HepG2 (cell line): ENCODE measurements around the gene FAM20A. TPM values are rescaled to one million over a fixed set of nuclear protein-coding genes. Genes with fewer than 3 reads are reported as not detected.
A peak's percentile ranks its signal among the peaks of the same experiment; 100 is the strongest.

Experiments used
- ATAC-seq: fragments of 200-7000 bp; cut with Tn5 transposase; 3 replicates; pipeline ENCODE4 v1.9.1; 2020; ENCODE audit warnings: mild to moderate bottlenecking, moderate library complexity
- BruUV-seq: library from RNA; stranded (reverse); fragments of 400-500 nt; replicated peaks from 2 replicates; lab custom pipeline; 2021; lab: Mats Ljungman, UMichigan
- CTCF ChIA-PET: fragments of 300-600 bp; formaldehyde crosslinking; extraction: SDS; loops from one replicate; lab custom pipeline; 2021; ENCODE audit warnings: low total read pairs, inconsistent platforms, low intra/inter-chr PET ratio; lab: Yijun Ruan, JAX
- POLR2A ChIA-PET: fragments of 350-600 bp; sonication (Branson Sonifier 250); formaldehyde crosslinking; loops from one replicate; lab custom pipeline; 2020; ENCODE audit warnings: antibody characterized with exemption, inconsistent platforms; lab: Yijun Ruan, JAX
- DNase-seq: peaks from one replicate; pipeline ENCODE4 v3.0.0-alpha.2; 2015; ENCODE audit warnings: low spot score
- FAIRE-seq: peaks from 3 replicates; lab custom pipeline; 2011; peaks lifted over from hg19 to GRCh38; lab: Jason Lieb, UNC
- H2AFZ ChIP-seq: one replicate; pipeline ENCODE4 v1.6.1; 2011; ENCODE audit warnings: low read length, inconsistent platforms
- H3K27ac ChIP-seq: fragments of 300-600 bp; 3 replicates; pipeline ENCODE4 v1.8.0; 2011; ENCODE audit warnings: mixed run types, mild to moderate bottlenecking, mixed read lengths, low read length, inconsistent platforms; ENCODE audit not compliant: insufficient read depth; ENCODE audit errors: extremely low read length
- H3K27me3 ChIP-seq, 2 experiments: fragments of 200-600 bp in 1 of 2; 2 replicates in 1 of 2; 3 replicates in 1 of 2; pipeline versions ENCODE4 v1.6.0 to v1.8.0; 2011; ENCODE audit warnings: low read length in 2 of 2, mild to moderate bottlenecking in 2 of 2, moderate library complexity in 2 of 2, inconsistent platforms in 1 of 2; ENCODE audit not compliant: insufficient read depth in 2 of 2, control insufficient read depth in 1 of 2
- H3K36me3 ChIP-seq, 2 experiments: fragments of 200-600 bp in 1 of 2; replicated peaks in 1 of 2; 2 replicates in 1 of 2; 3 replicates in 1 of 2; pipeline versions ENCODE4 v1.5.1 to v1.8.0; 2011; ENCODE audit warnings: low read length in 2 of 2, inconsistent platforms in 1 of 2; ENCODE audit not compliant: insufficient read depth in 2 of 2, control insufficient read depth in 1 of 2
- H3K4me1 ChIP-seq: 2 replicates; pipeline ENCODE4 v1.5.1; 2012; ENCODE audit warnings: low read length, inconsistent platforms; ENCODE audit not compliant: insufficient read depth
- H3K4me2 ChIP-seq: 2 replicates; pipeline ENCODE4 v1.6.0; 2011; ENCODE audit warnings: low read depth, low read length, inconsistent platforms
- H3K4me3 ChIP-seq, 3 experiments: fragments of 200-600 bp in 1 of 3; sonication (generic), shearing (Covaris generic) in 1 of 3; replicated peaks in 1 of 3; 2 replicates each; pipeline ENCODE4 v1.5.1; 2011 to 2016; ENCODE audit warnings: low read length in 3 of 3, inconsistent platforms in 2 of 3, low read depth in 2 of 3, mild to moderate bottlenecking in 2 of 3, control low read depth in 1 of 3, mixed read lengths in 1 of 3; ENCODE audit not compliant: insufficient read depth in 1 of 3
- H3K79me2 ChIP-seq: one replicate; pipeline ENCODE4 v1.6.1; 2011; ENCODE audit warnings: low read length, inconsistent platforms; ENCODE audit not compliant: insufficient read depth
- H3K9ac ChIP-seq: 2 replicates; pipeline ENCODE4 v1.6.0; 2011; ENCODE audit warnings: mild to moderate bottlenecking, low read depth, low read length, inconsistent platforms; ENCODE audit not compliant: insufficient read depth
- H3K9me3 ChIP-seq: 2 replicates; pipeline ENCODE4 v1.5.1; 2012; ENCODE audit warnings: mild to moderate bottlenecking, low read length
- H4K20me1 ChIP-seq: 2 replicates; pipeline ENCODE4 v1.6.0; 2011; ENCODE audit warnings: inconsistent platforms, mild to moderate bottlenecking, low read length, moderate library complexity; ENCODE audit not compliant: insufficient read depth
- ASH2L ChIP-seq: fragments of 300-600, 200-600 bp; sonication (generic); IDR thresholded peaks from 2 replicates; pipeline ENCODE4 v1.7.0; 2017; ENCODE audit warnings: low read depth, mild to moderate bottlenecking, moderate library complexity, mixed read lengths, low read length; ENCODE audit not compliant: insufficient read length
- ATF6 ChIP-seq: sonication (generic); formaldehyde crosslinking; conservative IDR thresholded peaks from 2 replicates; pipeline ENCODE4 v1.4.0; 2020; ENCODE audit warnings: missing genetic modification reagents
- BCLAF1 ChIP-seq: fragments of 450-650 bp; IDR thresholded peaks from 2 replicates; pipeline ENCODE4 v1.6.1; 2017; ENCODE audit warnings: mild to moderate bottlenecking
- CBFB ChIP-seq: sonication (generic); formaldehyde crosslinking; IDR thresholded peaks from 2 replicates; pipeline ENCODE4 v1.4.0; 2020; ENCODE audit warnings: missing genetic modification reagents
- CCAR2 ChIP-seq: fragments of 200-400 bp; formaldehyde crosslinking; optimal IDR thresholded peaks from 2 replicates; pipeline ENCODE3; 2018; ENCODE audit warnings: low read depth, mild to moderate bottlenecking, low read length, moderate library complexity
- EED ChIP-seq: sonication (generic); formaldehyde crosslinking; IDR thresholded peaks from 2 replicates; pipeline ENCODE4 v1.5.0; 2020; ENCODE audit warnings: mild to moderate bottlenecking, missing genetic modification reagents
- ELF4 ChIP-seq: sonication (generic); formaldehyde crosslinking; IDR thresholded peaks from 2 replicates; pipeline ENCODE4 v1.5.0; 2020; ENCODE audit warnings: missing genetic modification reagents, mild to moderate bottlenecking, moderate library complexity, borderline replicate concordance
- GATAD2A ChIP-seq: IDR thresholded peaks from 2 replicates; pipeline ENCODE4 v1.6.1; 2016
- IRF2 ChIP-seq: IDR thresholded peaks from 2 replicates; pipeline ENCODE4 v1.6.1; 2018; ENCODE audit warnings: missing genetic modification reagents, missing compliant biosample characterization
- KLF12 ChIP-seq: sonication (generic); formaldehyde crosslinking; IDR thresholded peaks from 2 replicates; pipeline ENCODE4 v1.4.0; 2020; ENCODE audit warnings: missing genetic modification reagents, borderline replicate concordance
- RFXAP ChIP-seq: sonication (generic); formaldehyde crosslinking; IDR thresholded peaks from 2 replicates; pipeline ENCODE4 v1.4.0; 2020; ENCODE audit warnings: missing genetic modification reagents, borderline replicate concordance
- SNAPC2 ChIP-seq: sonication (generic); formaldehyde crosslinking; IDR thresholded peaks from 2 replicates; pipeline ENCODE4 v1.8.1; 2022; ENCODE audit warnings: mild to moderate bottlenecking, missing genetic modification reagents
- STAT5B ChIP-seq: sonication (generic); formaldehyde crosslinking; IDR thresholded peaks from 2 replicates; pipeline ENCODE4 v1.4.0; 2020; ENCODE audit warnings: missing genetic modification reagents
- ZFP37 ChIP-seq: sonication (generic); formaldehyde crosslinking; IDR thresholded peaks from 2 replicates; pipeline ENCODE4 v1.4.0; 2020; ENCODE audit warnings: missing genetic modification reagents, borderline replicate concordance
- ZFP41 ChIP-seq: sonication (generic); formaldehyde crosslinking; IDR thresholded peaks from 2 replicates; pipeline ENCODE4 v1.4.0; 2020; ENCODE audit warnings: mild to moderate bottlenecking, missing genetic modification reagents, borderline replicate concordance
- ZNF207 ChIP-seq: fragments of 450-650 bp; IDR thresholded peaks from 2 replicates; pipeline ENCODE4 v1.6.1; 2016; ENCODE audit warnings: antibody characterized with exemption, borderline replicate concordance
- ZNF556 ChIP-seq: sonication (generic); formaldehyde crosslinking; IDR thresholded peaks from 2 replicates; pipeline ENCODE4 v1.4.0; 2020; ENCODE audit warnings: mild to moderate bottlenecking, missing genetic modification reagents, borderline replicate concordance
- ZNF782 ChIP-seq: sonication (generic); formaldehyde crosslinking; IDR thresholded peaks from 2 replicates; pipeline ENCODE4 v1.4.0; 2020; ENCODE audit warnings: missing genetic modification reagents, mild to moderate bottlenecking, borderline replicate concordance
- ZNF891 ChIP-seq: sonication (generic); formaldehyde crosslinking; IDR thresholded peaks from 2 replicates; pipeline ENCODE4 v1.5.0; 2020; ENCODE audit warnings: mild to moderate bottlenecking, missing genetic modification reagents
- WGBS: methylation state at CpG from one replicate; pipeline ENCODE4 v1.1.6; 2017; ENCODE audit warnings: low lambda C conversion rate; 5-methylcytosine and 5-hydroxymethylcytosine counted together
- in situ Hi-C: cut with HindIII; loops from 2 replicates; pipeline ENCODE4 v1.10.0; 2017; ENCODE audit warnings: low pct_unique_long_range_greater_than_20kb; ENCODE audit not compliant: extremely low pct_ligation_motif_present
- intact Hi-C: fragments of 100-400 bp; cut with micrococcal nuclease; formaldehyde crosslinking; loops from one replicate; pipeline ENCODE4 v1.10.0; 2022; ENCODE audit not compliant: unreplicated experiment
- polyA plus RNA-seq, 8 experiments: library from polyadenylated mRNA; depleted of rRNA in 3 of 8; stranded (reverse) in 7 of 8; unstranded in 1 of 8; fragments of >200 nt; fragmentation: Illumina TruSeq in 4 of 8; extraction: Trizol in 4 of 8; gene quantifications; 2 replicates each; pipeline versions ENCODE4 v1.2.1 to v1.2.3, GENCODE V29; 2011 to 2016; ENCODE audit warnings: low read depth in 4 of 8, missing spikeins in 1 of 8, mixed read lengths in 1 of 8; ENCODE audit not compliant: insufficient read depth in 1 of 8
- total RNA-seq, 5 experiments: library from RNA; depleted of rRNA; stranded (reverse); fragments of >200 nt; fragmentation: Illumina TruSeq; extraction: Trizol; gene quantifications; 2 replicates each; pipeline ENCODE4 v1.2.3, GENCODE V29; 2016; ENCODE audit warnings: low read depth in 1 of 5
- TF ChIP-seq, protein P1 (sequence below): IDR thresholded peaks from 2 replicates; pipeline ENCODE4 v1.6.1; 2012; ENCODE audit warnings: low read depth, low read length, improper control_type of control experiment

Gene FAM20A
- total and polyA plus RNA-seq, 2 of the 13 experiments (the other 11 are each of a cell fraction or from before 2014, with no cell fraction given) = 9.3 to 20.7 TPM

- POLR2A ChIA-PET = interaction anchor here (0.7 to 4.7 kb wide), 12 partner anchors 7 to 160 kb away, joined by 3 to 27 read pairs (median 4); partner anchors contain the start of gene PRKAR1A
- H4K20me1 ChIP-seq = no peaks in the 10 kb centered on the region
- H3K9me3 ChIP-seq = no peaks in the 10 kb centered on the region
- H3K27ac ChIP-seq = peak overlapping the region; percentile 77
- H3K27me3 ChIP-seq = peaks cover 3 to 11% of the 10 kb centered on the region in 2 experiments; a peak in 1 of 5 replicates
- peaks cover 3% of the 10 kb centered on the region for H3K79me2 ChIP-seq
- 2% methylated on average over 4 of the region's 4 CpGs for WGBS
- H3K4me2 ChIP-seq = peak overlapping the region; percentile 79
- no peaks in the 10 kb centered on the region for H3K36me3 ChIP-seq
- H3K4me1 ChIP-seq = peaks cover 60% of the 10 kb centered on the region
- H2AFZ ChIP-seq = no peak overlapping the region
- FAIRE-seq (peak; percentile 23), ATAC-seq (no peak), DNase-seq (no peak)
- peak overlapping the region; percentile 60 to 79 (median 61) for H3K4me3 ChIP-seq
- peak overlapping the region; percentile 74 for H3K9ac ChIP-seq
- in situ Hi-C loops = loop anchor here (5.0 kb wide), 1 partner anchor 57 kb away; no protein-coding TSS in a partner anchor
- BruUV-seq = TSS peak; percentile 79
- intact Hi-C loops = loop anchor here (1.0 kb wide), 1 partner anchor 14 kb away; no protein-coding TSS in a partner anchor
- CTCF ChIA-PET = no interaction called here
- TF ChIP-seq, protein P1, sequence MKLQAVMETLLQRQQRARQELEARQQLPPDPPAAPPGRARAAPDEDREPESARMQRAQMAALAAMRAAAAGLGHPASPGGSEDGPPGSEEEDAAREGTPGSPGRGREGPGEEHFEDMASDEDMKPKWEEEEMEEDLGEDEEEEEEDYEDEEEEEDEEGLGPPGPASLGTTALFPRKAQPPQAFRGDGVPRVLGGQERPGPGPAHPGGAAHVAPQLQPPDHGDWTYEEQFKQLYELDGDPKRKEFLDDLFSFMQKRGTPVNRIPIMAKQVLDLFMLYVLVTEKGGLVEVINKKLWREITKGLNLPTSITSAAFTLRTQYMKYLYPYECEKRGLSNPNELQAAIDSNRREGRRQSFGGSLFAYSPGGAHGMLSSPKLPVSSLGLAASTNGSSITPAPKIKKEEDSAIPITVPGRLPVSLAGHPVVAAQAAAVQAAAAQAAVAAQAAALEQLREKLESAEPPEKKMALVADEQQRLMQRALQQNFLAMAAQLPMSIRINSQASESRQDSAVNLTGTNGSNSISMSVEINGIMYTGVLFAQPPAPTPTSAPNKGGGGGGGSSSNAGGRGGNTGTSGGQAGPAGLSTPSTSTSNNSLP = no peak
- TF ChIP-seq ASH2L = no peak
- TF ChIP-seq EED (CRISPR knock-in tag) = no peak
- no peak for TF ChIP-seq BCLAF1
- no peak for TF ChIP-seq CBFB (CRISPR knock-in tag)
- TF ChIP-seq ZFP37 (CRISPR knock-in tag) = no peak
- no peak for TF ChIP-seq STAT5B (CRISPR knock-in tag)
- TF ChIP-seq ZNF556 (CRISPR knock-in tag) = no peak
- TF ChIP-seq ZNF891 (CRISPR knock-in tag) = no peak
- no peak for TF ChIP-seq GATAD2A (CRISPR knock-in tag)
- no peak for TF ChIP-seq ZNF207
- TF ChIP-seq IRF2 (CRISPR knock-in tag) = no peak
- TF ChIP-seq ZFP41 (CRISPR knock-in tag) = no peak
- 0 out of 2 replicates have a peak, but pooled peaks have one; percentile 13 for TF ChIP-seq ATF6 (CRISPR knock-in tag)
- TF ChIP-seq ZNF782 (CRISPR knock-in tag) = no peak
- no peak for TF ChIP-seq CCAR2
- peak; percentile 89; the same call in 1 of the 2 replicates for TF ChIP-seq ELF4
- TF ChIP-seq RFXAP (CRISPR knock-in tag) = 0 out of 2 replicates have a peak, but pooled peaks have one; percentile 12
- TF ChIP-seq KLF12 (CRISPR knock-in tag) = peak; percentile 61; the same call in 1 of the 2 replicates
- TF ChIP-seq SNAPC2 (CRISPR knock-in tag) = 0 out of 2 replicates have a peak, but pooled peaks have one; percentile 1
Measured at GRCh38 chr17:68599091-68599490, 2.1 kb downstream of the FAM20A start.
